GM12878 (cell line): ENCODE data around the gene ZNF783.

Experiments used
- MYC ChIP-seq: IDR thresholded peaks from 2 replicates; pipeline ENCODE4 v1.6.1; 2011; ENCODE audit warnings: mild to moderate bottlenecking, low read length, moderate library complexity, inconsistent platforms; ENCODE audit not compliant: insufficient read depth, insufficient replicate concordance, insufficient read length, severe bottlenecking
- NR2F1 ChIP-seq: fragments of 450-650 bp; conservative IDR thresholded peaks from 2 replicates; pipeline ENCODE4 v1.6.1; 2017; ENCODE audit warnings: mild to moderate bottlenecking
- POLR2AphosphoS5 ChIP-seq: IDR thresholded peaks from 2 replicates; pipeline ENCODE4 v1.6.1; 2011; ENCODE audit warnings: mild to moderate bottlenecking, low read length, inconsistent platforms
- RAD51 ChIP-seq: fragments of 450-650 bp; IDR thresholded peaks from 2 replicates; pipeline ENCODE4 v1.6.1; 2016; ENCODE audit warnings: moderate library complexity, mild to moderate bottlenecking, inconsistent platforms
- ZNF217 ChIP-seq: fragments of 450-650 bp; IDR thresholded peaks from 2 replicates; pipeline ENCODE4 v1.6.1; 2017; ENCODE audit warnings: antibody characterized with exemption, mild to moderate bottlenecking
- TF ChIP-seq, protein P1 (sequence below), 3 experiments: IDR thresholded peaks in 2 of 3; conservative IDR thresholded peaks in 1 of 3; 2 replicates each; pipeline ENCODE4 v1.5.1; 2011; ENCODE audit warnings: low read depth in 3 of 3, low read length in 3 of 3, mild to moderate bottlenecking in 3 of 3, control low read depth in 2 of 3, moderate library complexity in 2 of 3, inconsistent platforms in 1 of 3, mixed read lengths in 1 of 3; ENCODE audit not compliant: control insufficient read depth in 2 of 3, insufficient read depth in 1 of 3; ENCODE audit errors: extremely low read depth in 1 of 3

- TF ChIP-seq MYC (no peak), NR2F1 (no peak), RAD51 (no peak), ZNF217 (no peak), POLR2AphosphoS5 (no peak)
- TF ChIP-seq, protein P1, sequence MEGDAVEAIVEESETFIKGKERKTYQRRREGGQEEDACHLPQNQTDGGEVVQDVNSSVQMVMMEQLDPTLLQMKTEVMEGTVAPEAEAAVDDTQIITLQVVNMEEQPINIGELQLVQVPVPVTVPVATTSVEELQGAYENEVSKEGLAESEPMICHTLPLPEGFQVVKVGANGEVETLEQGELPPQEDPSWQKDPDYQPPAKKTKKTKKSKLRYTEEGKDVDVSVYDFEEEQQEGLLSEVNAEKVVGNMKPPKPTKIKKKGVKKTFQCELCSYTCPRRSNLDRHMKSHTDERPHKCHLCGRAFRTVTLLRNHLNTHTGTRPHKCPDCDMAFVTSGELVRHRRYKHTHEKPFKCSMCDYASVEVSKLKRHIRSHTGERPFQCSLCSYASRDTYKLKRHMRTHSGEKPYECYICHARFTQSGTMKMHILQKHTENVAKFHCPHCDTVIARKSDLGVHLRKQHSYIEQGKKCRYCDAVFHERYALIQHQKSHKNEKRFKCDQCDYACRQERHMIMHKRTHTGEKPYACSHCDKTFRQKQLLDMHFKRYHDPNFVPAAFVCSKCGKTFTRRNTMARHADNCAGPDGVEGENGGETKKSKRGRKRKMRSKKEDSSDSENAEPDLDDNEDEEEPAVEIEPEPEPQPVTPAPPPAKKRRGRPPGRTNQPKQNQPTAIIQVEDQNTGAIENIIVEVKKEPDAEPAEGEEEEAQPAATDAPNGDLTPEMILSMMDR (IDR thresholded peaks at IDR 0.05 in 2 of 3, conservative IDR thresholded peaks at IDR 0.05 in 1 of 3; ENCODE audit: control insufficient read depth in 2 of 3, extremely low read depth in 1 of 3, insufficient read depth in 1 of 3, low read depth in 3 of 3, low read length in 3 of 3) = no peak
These were observed 38.8 kb upstream of the ZNF783 start for GRCh38 chr7:149223176-149223575.
